Esophagus squamous epithelium (tissue), 5 donors: ENCODE data around the gene HSPA5. TPM values are rescaled to one million over a fixed set of nuclear protein-coding genes. Genes with fewer than 3 reads are reported as not detected.

Experiments
- DNase-seq: peaks from one replicate; lab custom pipeline; 2025; lab: John Stamatoyannopoulos, UW
- H3K27ac ChIP-seq, 4 donors: fragments of 200-600 bp; sonication (generic); one replicate each; pipeline ENCODE4 v1.5.1; 2016 to 2019; ENCODE audit warnings: mild to moderate bottlenecking in 1 of 4
- H3K27me3 ChIP-seq, 4 donors: fragments of 200-600 bp; sonication (generic); 1 replicate in 3 of 4; 2 replicates in 1 of 4; pipeline versions ENCODE4 v1.5.1 to v1.6.0; 2017 to 2021; ENCODE audit warnings: antibody characterized with exemption in 1 of 4
- H3K36me3 ChIP-seq, 3 donors: fragments of 200-600 bp; sonication (generic); one replicate each; pipeline ENCODE4 v1.5.1; 2016 to 2019
- H3K4me1 ChIP-seq, 3 donors: fragments of 200-600 bp; sonication (generic); one replicate each; pipeline ENCODE4 v1.5.1; 2017 to 2019
- H3K4me3 ChIP-seq, 4 donors: fragments of 200-600 bp; sonication (generic); 1 replicate in 3 of 4; 2 replicates in 1 of 4; pipeline ENCODE4 v1.5.1; 2016 to 2019; ENCODE audit warnings: mild to moderate bottlenecking in 2 of 4, moderate library complexity in 1 of 4
- H3K9me3 ChIP-seq, 3 donors: fragments of 200-600 bp; sonication (generic); one replicate each; pipeline ENCODE4 v1.5.1; 2016 to 2019
- CTCF ChIP-seq, 6 experiments: fragments of 450-650 bp in 4 of 6; fragments of 200-600 bp in 2 of 6; sonication (generic) in 2 of 6; IDR thresholded peaks; one replicate each; pipeline ENCODE4 v1.5.1; 2016 to 2019; ENCODE audit warnings: antibody characterized with exemption in 6 of 6, mild to moderate bottlenecking in 4 of 6, moderate library complexity in 4 of 6
- POLR2A ChIP-seq, 4 donors: fragments of 450-650 bp; IDR thresholded peaks; one replicate each; pipeline ENCODE4 v1.6.1; 2017; ENCODE audit warnings: antibody characterized with exemption in 4 of 4, mild to moderate bottlenecking in 4 of 4, moderate library complexity in 3 of 4
- WGBS, 2 donors: methylation state at CpG; one replicate each; pipeline ENCODE4 v1.1.5; 2018; 5-methylcytosine and 5-hydroxymethylcytosine counted together
- intact Hi-C: fragments of 100-400 bp; cut with DNase I; formaldehyde crosslinking; loops from one replicate; pipeline ENCODE4 v1.15.0; 2022
- total RNA-seq, 4 donors: library from RNA; depleted of rRNA; stranded (reverse); fragments of >200 nt; gene quantifications; one replicate each; pipeline ENCODE4 v1.1.0, GENCODE V29; 2016
- donor health status: DM: yes; HTN: yes; CAD: no.

HSPA5 gene
- total RNA-seq, 4 donors from 2014 or later, result 84.1 to 178 (median 132) TPM

- Histone ChIP-seq H3K36me3 (no peaks in the 10 kb centered on the region), H3K9me3 (no peaks in the 10 kb centered on the region), H3K27ac (no peak overlapping the region), H3K27me3 (no peaks in the 10 kb centered on the region), H3K4me1 (peaks cover 0 to 17% (median 9%) of the 10 kb centered on the region in 3 donors), H3K4me3 (no peak overlapping the region)
- no peak for DNase-seq
- intact Hi-C loops, result no loop called here
- no peak for TF ChIP-seq POLR2A (IDR thresholded peaks at IDR 0.05)
- TF ChIP-seq CTCF (IDR thresholded peaks at IDR 0.05), result no peak
- WGBS, 2 donors, result 63 to 77% methylated on average over 6 of the region's 6 CpGs
Observed at GRCh38 chr9:125258160-125258785, 17.1 kb upstream of the HSPA5 start.

- no peaks in the 10 kb centered on the region for H3K36me3 ChIP-seq
- intact Hi-C loops, result no loop called here
- DNase-seq, result no peak
- peaks cover 0 to 2% (median 1%) of the 10 kb centered on the region in 3 donors for H3K4me1 ChIP-seq
- no peaks in the 10 kb centered on the region for H3K9me3 ChIP-seq
- H3K27me3 ChIP-seq, result no peaks in the 10 kb centered on the region
- no peak overlapping the region for H3K27ac ChIP-seq
- no peak overlapping the region for H3K4me3 ChIP-seq
- TF ChIP-seq CTCF (IDR thresholded peaks at IDR 0.05), result peak in 3 of 6 experiments; percentile 10 to 32 (median 24)
- TF ChIP-seq POLR2A (IDR thresholded peaks at IDR 0.05), result no peak
- WGBS, 2 donors, result 37% methylated on average over 2 of the region's 2 CpGs
Observed at GRCh38 chr9:125255781-125256391, 14.7 kb upstream of the HSPA5 start.

- Histone ChIP-seq H3K4me3 (no peak overlapping the region), H3K36me3 (no peaks in the 10 kb centered on the region), H3K27ac (no peak overlapping the region), H3K9me3 (no peaks in the 10 kb centered on the region), H3K27me3 (no peaks in the 10 kb centered on the region), H3K4me1 (no peaks in the 10 kb centered on the region)
- TF ChIP-seq POLR2A (IDR thresholded peaks at IDR 0.05), result no peak
- intact Hi-C loops, result no loop called here
- no peak for DNase-seq
Observed at GRCh38 chr9:125254231-125254630, 13.1 kb upstream of the HSPA5 start.

GRCh38 chr9:125246261-125246667, 5.1 kb upstream of the HSPA5 start:
- Histone ChIP-seq H3K4me1 (peaks cover 0 to 19% (median 8%) of the 10 kb centered on the region in 3 donors), H3K36me3 (no peaks in the 10 kb centered on the region), H3K9me3 (no peaks in the 10 kb centered on the region), H3K27me3 (no peaks in the 10 kb centered on the region), H3K27ac (no peak overlapping the region), H3K4me3 (no peak overlapping the region)
- DNase-seq, result no peak
- TF ChIP-seq POLR2A (IDR thresholded peaks at IDR 0.05), result no peak
- intact Hi-C loops, result no loop called here
- WGBS, 2 donors, result 80 to 88% methylated on average over 6 of the region's 6 CpGs

- H3K4me1 ChIP-seq, result peaks cover 4 to 35% (median 21%) of the 10 kb centered on the region in 3 donors
- TF ChIP-seq POLR2A (IDR thresholded peaks at IDR 0.05), result no peak
- no peak for TF ChIP-seq CTCF (IDR thresholded peaks at IDR 0.05)
- H3K27ac ChIP-seq, result no peak overlapping the region
- 93 to 94% methylated on average over 15 of the region's 15 CpGs for WGBS, 2 donors
- H3K9me3 ChIP-seq, result no peaks in the 10 kb centered on the region
- DNase-seq, result no peak
- H3K36me3 ChIP-seq, result peaks cover 4 to 10% (median 8%) of the 10 kb centered on the region in 3 donors
- intact Hi-C loops, result no loop called here
- no peak overlapping the region for H3K4me3 ChIP-seq
- H3K27me3 ChIP-seq, result no peaks in the 10 kb centered on the region
Observed at GRCh38 chr9:125243792-125244260, 2.7 kb upstream of the HSPA5 start.
